ENCODE data around the gene ARHGAP31.

The ARHGAP31 gene

GRCh38 chr3:119322021-119322834 lies 28.0 kb downstream of the ARHGAP31 start:
- H3K4me3 ChIP-seq (ENCODE audit: extremely low read depth, insufficient read depth, low read length, poor library complexity, severe bottlenecking), result peak overlapping the region; percentile 52
- peaks cover 16% of the 10 kb centered on the region for H3K4me1 ChIP-seq (ENCODE audit: control insufficient read depth, insufficient read depth, low read length, poor library complexity, severe bottlenecking)
- H3K9me3 ChIP-seq (ENCODE audit: control insufficient read depth, low read length), result no peaks in the 10 kb centered on the region
- peak overlapping the region; percentile 91 for H3K27ac ChIP-seq (ENCODE audit: low read depth, low read length, severe bottlenecking)
- 3 to 10% methylated on average over 19 to 21 of the region's 26 CpGs for WGBS, 2 experiments (ENCODE audit: insufficient coverage in 2 of 2)
- H3K36me3 ChIP-seq (ENCODE audit: control insufficient read depth, insufficient read depth, low read length), result no peaks in the 10 kb centered on the region

DNA sequence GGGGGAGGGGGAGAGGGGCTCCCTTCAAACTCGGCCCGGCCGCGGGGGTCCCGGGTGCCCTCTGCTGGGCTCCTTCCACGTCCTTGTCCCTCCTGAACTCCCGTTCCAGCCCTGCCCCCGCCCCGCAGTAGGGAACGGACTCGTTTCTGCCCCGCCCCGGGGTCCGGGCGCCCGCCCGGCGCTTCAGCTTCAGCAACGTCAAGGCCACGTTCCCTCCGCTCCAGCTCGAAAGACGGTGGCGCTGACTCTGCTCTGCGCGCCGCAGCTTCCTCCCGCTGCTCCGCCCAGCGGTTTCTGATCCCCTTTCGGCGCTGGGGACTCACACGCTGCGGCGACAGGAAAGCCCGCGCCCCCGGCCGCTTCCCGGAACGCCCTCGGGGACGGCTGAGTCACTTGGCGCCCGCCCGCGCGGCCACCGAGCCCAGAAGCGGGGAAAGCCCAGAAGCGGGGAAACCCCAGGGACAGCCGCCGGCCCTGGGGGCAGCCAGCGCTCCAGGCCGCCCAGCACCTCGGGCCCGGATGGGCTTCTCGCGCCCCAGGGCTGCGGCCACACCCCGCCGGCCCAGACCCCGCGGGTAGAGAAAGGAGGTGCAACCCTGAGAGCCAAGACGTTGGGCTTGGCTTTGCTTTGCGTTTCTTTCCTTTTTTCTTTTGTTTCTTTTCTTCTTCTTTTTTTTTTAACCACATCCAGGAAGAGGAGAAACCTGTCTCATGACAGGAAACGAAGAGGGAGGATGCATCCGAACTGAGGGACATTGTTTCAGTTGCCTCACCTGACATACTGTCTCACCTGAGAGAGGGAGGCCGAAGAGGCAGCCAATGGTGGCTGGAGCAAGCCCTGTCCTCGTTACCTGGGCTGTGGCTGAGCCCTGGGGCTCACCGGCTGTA lies 28.9 kb downstream of the ARHGAP31 start:
- H3K27ac ChIP-seq (ENCODE audit: low read depth, low read length, severe bottlenecking), result peak overlapping the region; percentile 91
- H3K36me3 ChIP-seq (ENCODE audit: control insufficient read depth, insufficient read depth, low read length), result no peaks in the 10 kb centered on the region
- peaks cover 16% of the 10 kb centered on the region for H3K4me1 ChIP-seq (ENCODE audit: control insufficient read depth, insufficient read depth, low read length, poor library complexity, severe bottlenecking)
- no peaks in the 10 kb centered on the region for H3K9me3 ChIP-seq (ENCODE audit: control insufficient read depth, low read length)
- peak overlapping the region; percentile 52 for H3K4me3 ChIP-seq (ENCODE audit: extremely low read depth, insufficient read depth, low read length, poor library complexity, severe bottlenecking)
- WGBS, 2 experiments (ENCODE audit: insufficient coverage in 2 of 2), result 3 to 4% methylated on average over 43 to 61 of the region's 71 CpGs

- peak overlapping the region; percentile 91 for H3K27ac ChIP-seq (ENCODE audit: low read depth, low read length, severe bottlenecking)
- no peaks in the 10 kb centered on the region for H3K36me3 ChIP-seq (ENCODE audit: control insufficient read depth, insufficient read depth, low read length)
- peaks cover 16% of the 10 kb centered on the region for H3K4me1 ChIP-seq (ENCODE audit: control insufficient read depth, insufficient read depth, low read length, poor library complexity, severe bottlenecking)
- H3K9me3 ChIP-seq (ENCODE audit: control insufficient read depth, low read length), result no peaks in the 10 kb centered on the region
- 64 to 75% methylated on average over 4 to 7 of the region's 8 CpGs for WGBS, 2 experiments (ENCODE audit: insufficient coverage in 2 of 2)
- peak overlapping the region; percentile 52 for H3K4me3 ChIP-seq (ENCODE audit: extremely low read depth, insufficient read depth, low read length, poor library complexity, severe bottlenecking)
These were observed 29.5 kb downstream of the ARHGAP31 start for GRCh38 chr3:119323723-119324085.

- WGBS, 2 experiments (ENCODE audit: insufficient coverage in 2 of 2), result 100% methylated on average over 1 of the region's 2 CpGs; no CpG with 5 or more reads in 1 of the 2 experiments
- Histone ChIP-seq H3K36me3 (ENCODE audit: control insufficient read depth, insufficient read depth, low read length) (peaks cover 3% of the 10 kb centered on the region), H3K9me3 (ENCODE audit: control insufficient read depth, low read length) (no peaks in the 10 kb centered on the region), H3K4me1 (ENCODE audit: control insufficient read depth, insufficient read depth, low read length, poor library complexity, severe bottlenecking) (peaks cover 21% of the 10 kb centered on the region), H3K4me3 (ENCODE audit: extremely low read depth, insufficient read depth, low read length, poor library complexity, severe bottlenecking) (no peak overlapping the region), H3K27ac (ENCODE audit: low read depth, low read length, severe bottlenecking) (no peak overlapping the region)
These were observed 30.7 kb downstream of the ARHGAP31 start for GRCh38 chr3:119324899-119325298.

DNA sequence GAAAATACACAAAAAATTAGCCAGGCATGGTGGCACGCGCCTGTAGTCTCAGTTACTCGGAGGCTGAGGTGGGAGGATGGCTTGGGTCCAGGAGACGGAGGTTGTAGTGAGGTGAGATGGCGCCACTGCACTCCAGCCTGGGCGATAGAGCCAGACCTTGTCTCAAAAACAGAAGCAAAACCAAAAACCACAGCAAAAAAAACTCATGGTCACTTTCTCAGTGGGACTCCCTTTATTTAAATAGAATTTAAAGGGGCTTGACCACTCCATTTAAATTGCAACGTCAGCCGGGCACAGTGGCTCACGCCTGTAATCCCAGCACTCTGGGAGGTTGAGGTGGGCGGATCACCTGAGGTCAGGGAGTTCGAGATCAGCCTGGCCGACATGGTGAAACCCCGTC lies 32.8 kb downstream of the ARHGAP31 start:
- Histone ChIP-seq H3K9me3 (ENCODE audit: control insufficient read depth, low read length) (no peaks in the 10 kb centered on the region), H3K4me1 (ENCODE audit: control insufficient read depth, insufficient read depth, low read length, poor library complexity, severe bottlenecking) (peaks cover 31% of the 10 kb centered on the region), H3K4me3 (ENCODE audit: extremely low read depth, insufficient read depth, low read length, poor library complexity, severe bottlenecking) (no peak overlapping the region), H3K27ac (ENCODE audit: low read depth, low read length, severe bottlenecking) (no peak overlapping the region), H3K36me3 (ENCODE audit: control insufficient read depth, insufficient read depth, low read length) (peaks cover 3% of the 10 kb centered on the region)
- 87 to 94% methylated on average over 8 to 9 of the region's 13 CpGs for WGBS, 2 experiments (ENCODE audit: insufficient coverage in 2 of 2)

- 87 to 91% methylated on average over 7 of the region's 7 CpGs for WGBS, 2 experiments (ENCODE audit: insufficient coverage in 2 of 2)
- Histone ChIP-seq H3K4me3 (ENCODE audit: extremely low read depth, insufficient read depth, low read length, poor library complexity, severe bottlenecking) (no peak overlapping the region), H3K9me3 (ENCODE audit: control insufficient read depth, low read length) (no peaks in the 10 kb centered on the region), H3K36me3 (ENCODE audit: control insufficient read depth, insufficient read depth, low read length) (peaks cover 3% of the 10 kb centered on the region), H3K27ac (ENCODE audit: low read depth, low read length, severe bottlenecking) (peak overlapping the region; percentile 65), H3K4me1 (ENCODE audit: control insufficient read depth, insufficient read depth, low read length, poor library complexity, severe bottlenecking) (peaks cover 20% of the 10 kb centered on the region)
These were observed 35.4 kb downstream of the ARHGAP31 start for GRCh38 chr3:119329551-119329950.

- peaks cover 3% of the 10 kb centered on the region for H3K36me3 ChIP-seq (ENCODE audit: control insufficient read depth, insufficient read depth, low read length)
- peak overlapping the region; percentile 65 for H3K27ac ChIP-seq (ENCODE audit: low read depth, low read length, severe bottlenecking)
- H3K4me1 ChIP-seq (ENCODE audit: control insufficient read depth, insufficient read depth, low read length, poor library complexity, severe bottlenecking), result peaks cover 19% of the 10 kb centered on the region
- WGBS, 2 experiments (ENCODE audit: insufficient coverage in 2 of 2), result 96% methylated on average over 2 of the region's 3 CpGs; no CpG with 5 or more reads in 1 of the 2 experiments
- H3K9me3 ChIP-seq (ENCODE audit: control insufficient read depth, low read length), result no peaks in the 10 kb centered on the region
- no peak overlapping the region for H3K4me3 ChIP-seq (ENCODE audit: extremely low read depth, insufficient read depth, low read length, poor library complexity, severe bottlenecking)
These were observed 36.0 kb downstream of the ARHGAP31 start for GRCh38 chr3:119330181-119330580.

DNA sequence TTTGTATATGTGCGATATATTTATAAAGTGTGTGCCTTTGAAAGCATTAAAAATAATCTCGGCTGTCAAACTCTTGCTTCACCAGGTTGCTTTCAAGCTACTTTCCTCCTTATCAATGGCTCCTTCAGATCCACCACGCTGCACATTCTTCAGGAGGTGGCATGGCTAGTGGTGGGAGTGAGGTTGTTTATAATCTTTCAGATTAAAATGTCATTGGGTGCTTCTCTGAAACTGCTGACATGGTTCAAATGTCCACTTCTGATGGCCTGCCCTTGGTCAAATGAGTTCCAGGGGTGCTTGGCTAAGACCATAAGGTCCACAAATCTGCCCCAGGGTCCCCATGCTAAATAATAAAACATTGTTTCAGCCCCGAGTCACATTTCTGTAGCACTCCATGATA lies 36.7 kb downstream of the ARHGAP31 start:
- WGBS, 2 experiments (ENCODE audit: insufficient coverage in 2 of 2), result no CpG with 5 or more reads among the region's 4 CpGs
- Histone ChIP-seq H3K27ac (ENCODE audit: low read depth, low read length, severe bottlenecking) (no peak overlapping the region), H3K4me1 (ENCODE audit: control insufficient read depth, insufficient read depth, low read length, poor library complexity, severe bottlenecking) (peaks cover 19% of the 10 kb centered on the region), H3K9me3 (ENCODE audit: control insufficient read depth, low read length) (no peaks in the 10 kb centered on the region), H3K36me3 (ENCODE audit: control insufficient read depth, insufficient read depth, low read length) (peaks cover 7% of the 10 kb centered on the region), H3K4me3 (ENCODE audit: extremely low read depth, insufficient read depth, low read length, poor library complexity, severe bottlenecking) (no peak overlapping the region)

- peaks cover 19% of the 10 kb centered on the region for H3K4me1 ChIP-seq (ENCODE audit: control insufficient read depth, insufficient read depth, low read length, poor library complexity, severe bottlenecking)
- no peaks in the 10 kb centered on the region for H3K9me3 ChIP-seq (ENCODE audit: control insufficient read depth, low read length)
- no peak overlapping the region for H3K27ac ChIP-seq (ENCODE audit: low read depth, low read length, severe bottlenecking)
- H3K36me3 ChIP-seq (ENCODE audit: control insufficient read depth, insufficient read depth, low read length), result peaks cover 13% of the 10 kb centered on the region
- no peak overlapping the region for H3K4me3 ChIP-seq (ENCODE audit: extremely low read depth, insufficient read depth, low read length, poor library complexity, severe bottlenecking)
- WGBS, 2 experiments (ENCODE audit: insufficient coverage in 2 of 2), result 75 to 76% methylated on average over 3 of the region's 3 CpGs
These were observed 37.5 kb downstream of the ARHGAP31 start for GRCh38 chr3:119331661-119332060.

DNA sequence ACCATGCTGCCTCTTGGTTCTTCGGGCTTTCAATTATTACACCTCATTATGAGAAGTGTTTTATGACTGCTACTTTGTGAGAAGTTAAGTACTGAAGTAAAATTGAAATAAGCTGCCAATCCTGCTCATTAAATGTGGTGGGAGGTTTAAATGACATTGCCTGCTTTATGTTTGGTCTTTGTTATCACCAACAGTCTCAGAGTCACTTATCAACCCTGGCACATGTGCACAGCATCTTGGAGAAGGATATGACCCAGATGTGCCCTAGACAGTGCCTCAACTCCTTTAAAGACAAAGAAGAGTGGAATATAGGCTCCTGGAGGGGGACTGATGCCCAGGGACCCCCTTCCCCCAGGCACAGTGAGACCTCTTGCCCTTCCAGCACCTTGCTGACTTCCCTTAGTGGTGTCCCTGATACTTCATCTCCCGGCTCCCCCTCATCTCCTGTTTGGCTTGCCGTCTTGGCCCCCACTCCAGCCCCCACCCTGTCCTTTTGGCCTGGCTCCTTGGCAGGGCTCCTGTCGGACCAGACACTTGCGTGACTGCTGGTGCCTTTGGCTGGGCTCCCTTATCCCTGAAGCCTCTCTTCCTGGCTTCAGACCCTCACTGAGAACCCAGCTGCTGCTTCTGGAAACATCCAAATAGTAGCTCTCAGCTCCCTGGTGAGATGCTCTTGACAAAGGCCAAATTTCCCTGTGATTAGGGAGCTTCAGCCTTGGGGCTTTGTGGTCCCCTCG lies 39.8 kb downstream of the ARHGAP31 start:
- Histone ChIP-seq H3K4me3 (ENCODE audit: extremely low read depth, insufficient read depth, low read length, poor library complexity, severe bottlenecking) (no peak overlapping the region), H3K9me3 (ENCODE audit: control insufficient read depth, low read length) (no peaks in the 10 kb centered on the region), H3K27ac (ENCODE audit: low read depth, low read length, severe bottlenecking) (no peak overlapping the region), H3K4me1 (ENCODE audit: control insufficient read depth, insufficient read depth, low read length, poor library complexity, severe bottlenecking) (peaks cover 19% of the 10 kb centered on the region), H3K36me3 (ENCODE audit: control insufficient read depth, insufficient read depth, low read length) (peaks cover 20% of the 10 kb centered on the region)
- WGBS, 2 experiments (ENCODE audit: insufficient coverage in 2 of 2), result 91 to 94% methylated on average over 4 to 5 of the region's 6 CpGs

Measured in mesodermal cell (in vitro differentiated cells).